Measurements from ENCODE around the gene EPHB3.
A peak's percentile ranks its signal among the peaks of the same experiment; 100 is the strongest.

Gene EPHB3

GRCh38 chr3:184561061-184561912 lies at the start of gene EPHB3:
Gene EPHB3, plus strand, starts transcription at chr3:184561785. Its CDS starts 451 bp downstream, at chr3:184562236.
- DNase-seq, result peak; percentile 100

DNA sequence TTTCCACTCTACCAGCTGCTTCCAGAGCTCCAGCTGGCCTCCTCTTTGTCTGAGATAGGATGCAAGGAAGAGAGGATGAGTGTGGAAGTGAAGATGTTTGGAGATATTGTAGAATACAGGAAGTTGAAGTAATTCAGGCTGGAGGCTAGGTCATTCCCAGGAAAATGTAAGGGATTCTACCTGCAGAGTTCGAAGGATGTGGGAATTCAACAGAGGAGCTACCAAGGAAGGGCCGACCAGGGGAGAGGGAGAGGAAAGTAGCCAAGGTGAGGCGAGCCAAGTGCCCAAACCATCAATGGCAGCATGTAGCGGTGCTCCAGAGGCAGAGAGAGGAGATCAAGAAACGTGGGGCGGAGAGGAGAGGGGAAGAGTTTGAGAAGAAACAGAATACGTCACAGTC lies 49.0 kb upstream of the EPHB3 start:
- DNase-seq, result no peak

DNA sequence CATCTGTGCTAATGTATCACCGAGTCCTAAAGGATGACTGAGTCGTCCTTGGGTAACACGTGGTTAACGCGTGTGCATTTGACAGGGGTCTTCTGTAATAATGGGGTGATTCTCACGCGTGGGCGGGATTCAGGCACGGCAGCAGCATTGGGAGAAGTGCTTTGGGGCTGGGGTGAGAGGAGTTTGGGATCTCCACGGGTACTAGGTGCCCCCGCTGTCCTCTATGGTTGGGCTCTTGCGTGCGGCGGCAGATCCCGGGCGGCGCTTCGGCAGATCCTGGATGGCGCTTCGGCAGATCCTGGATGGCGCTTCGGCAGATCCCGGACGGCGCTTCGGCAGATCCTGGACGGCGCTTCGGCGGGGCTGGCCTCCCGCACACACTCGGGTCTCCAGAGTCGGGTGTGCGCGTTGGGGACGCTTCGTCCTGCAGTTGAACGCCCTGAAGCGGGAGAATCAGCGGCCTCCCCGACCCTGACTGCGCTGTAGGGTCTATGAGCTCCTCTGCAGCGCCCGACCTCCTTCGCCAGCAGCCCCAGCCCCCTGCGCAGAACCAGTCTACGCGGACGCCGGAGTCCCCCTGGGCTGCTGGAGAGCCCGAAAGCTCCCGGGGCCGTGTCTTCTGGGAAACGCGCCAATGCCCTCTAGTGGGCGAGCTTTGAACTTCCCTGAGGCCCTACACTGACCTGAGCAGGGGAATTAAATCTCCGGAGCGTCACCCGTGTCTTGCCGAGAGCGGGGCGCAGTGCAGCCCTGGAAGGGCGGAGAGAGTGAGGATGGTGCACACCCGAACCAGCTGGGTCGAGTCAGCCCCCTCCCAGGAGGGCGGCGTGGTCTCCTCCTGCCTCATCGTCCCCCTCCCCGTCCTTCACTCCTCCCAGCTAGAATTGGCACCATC lies 48.1 kb upstream of the EPHB3 start:
- peak; percentile 89 for DNase-seq

- no peak for DNase-seq
Measured at GRCh38 chr3:184514171-184514490, 47.5 kb upstream of the EPHB3 start.

DNA sequence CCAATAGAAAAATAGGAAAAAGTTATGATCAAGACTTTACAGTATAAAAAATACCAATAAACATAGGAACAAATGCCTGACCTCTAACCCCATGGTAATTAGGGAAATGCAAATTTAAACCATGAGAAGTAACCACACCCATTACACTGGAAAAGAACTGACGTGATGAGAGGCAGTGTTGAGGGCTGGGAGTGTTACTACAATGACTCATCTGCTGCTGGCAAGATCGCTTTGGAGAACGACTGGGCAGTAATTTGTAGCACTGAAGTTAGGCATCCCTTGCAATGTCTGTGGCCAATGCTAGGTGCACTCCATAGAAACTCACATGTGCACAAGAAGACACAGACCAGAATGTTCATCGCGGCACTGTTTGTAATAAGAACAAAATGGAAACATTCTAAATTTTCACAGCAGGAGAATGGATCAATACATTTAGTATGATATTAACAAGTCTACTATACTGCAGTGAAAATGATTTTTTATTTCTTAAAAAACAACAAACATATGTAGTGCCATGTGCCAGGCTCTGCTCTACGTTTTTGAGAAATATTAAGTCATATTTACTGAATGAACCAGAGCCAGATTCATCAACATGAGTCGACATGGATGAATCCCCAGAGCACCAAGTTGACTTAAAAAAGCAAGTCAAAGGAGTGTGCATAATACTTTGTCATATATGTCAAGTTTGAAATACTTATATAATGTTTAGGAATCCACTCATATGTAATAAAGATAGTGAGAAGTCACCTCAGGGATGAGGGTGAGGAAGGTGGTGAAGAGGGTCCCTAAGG lies 37.6 kb upstream of the EPHB3 start:
- DNase-seq, result no peak

DNA sequence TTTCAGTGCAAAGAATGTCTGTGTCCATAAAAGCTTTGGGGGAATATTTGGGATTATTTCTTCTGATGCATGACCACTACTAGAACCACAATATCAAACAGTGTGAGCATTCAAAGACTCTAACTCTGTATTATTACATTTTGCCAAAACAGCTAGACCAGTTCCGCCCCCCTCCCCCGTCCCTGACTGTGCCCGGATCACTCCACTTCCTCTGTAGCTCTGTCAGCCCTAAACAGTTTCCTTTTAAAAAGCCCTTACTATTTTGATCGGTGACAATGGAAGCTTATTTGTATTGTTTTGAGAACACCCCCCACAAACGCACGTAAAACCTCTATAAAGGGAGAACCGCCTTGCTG lies 36.6 kb upstream of the EPHB3 start:
- DNase-seq, result peak; percentile 50

- no peak for DNase-seq
Measured at GRCh38 chr3:184525337-184526087, 36.1 kb upstream of the EPHB3 start.

- DNase-seq, result no peak
Measured at GRCh38 chr3:184526088-184526433, 35.5 kb upstream of the EPHB3 start.

DNA sequence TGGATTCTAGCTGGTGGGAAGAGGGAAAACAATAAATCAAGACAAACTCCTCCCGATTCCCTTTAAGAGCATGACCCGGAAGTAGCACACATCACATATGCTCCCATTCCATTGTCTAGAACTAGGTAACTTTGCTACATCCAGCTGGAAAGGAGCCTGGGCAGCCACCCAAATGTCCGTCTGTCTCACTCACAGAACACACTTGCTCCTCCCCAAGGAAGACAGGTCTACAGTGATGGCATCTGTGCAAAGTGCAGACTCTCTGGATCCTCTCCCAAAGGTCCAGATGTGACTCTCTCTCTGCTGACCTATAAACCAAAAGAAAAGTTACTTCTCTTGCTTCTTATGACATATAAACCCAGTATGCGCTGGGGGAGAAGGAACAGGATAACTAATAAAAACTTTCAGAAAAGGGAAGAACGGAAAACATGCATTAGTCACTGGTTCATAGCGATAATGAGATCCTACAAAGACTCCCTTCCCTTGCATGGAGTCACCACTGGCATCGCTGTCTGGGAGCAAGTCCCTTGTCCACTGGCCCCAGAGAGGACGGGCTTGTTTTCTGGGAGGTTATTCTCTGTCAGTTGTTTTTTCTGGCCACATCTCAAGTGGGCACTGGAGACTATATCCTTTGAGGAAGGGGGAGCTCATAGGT lies 29.8 kb upstream of the EPHB3 start:
- DNase-seq, result no peak

DNA sequence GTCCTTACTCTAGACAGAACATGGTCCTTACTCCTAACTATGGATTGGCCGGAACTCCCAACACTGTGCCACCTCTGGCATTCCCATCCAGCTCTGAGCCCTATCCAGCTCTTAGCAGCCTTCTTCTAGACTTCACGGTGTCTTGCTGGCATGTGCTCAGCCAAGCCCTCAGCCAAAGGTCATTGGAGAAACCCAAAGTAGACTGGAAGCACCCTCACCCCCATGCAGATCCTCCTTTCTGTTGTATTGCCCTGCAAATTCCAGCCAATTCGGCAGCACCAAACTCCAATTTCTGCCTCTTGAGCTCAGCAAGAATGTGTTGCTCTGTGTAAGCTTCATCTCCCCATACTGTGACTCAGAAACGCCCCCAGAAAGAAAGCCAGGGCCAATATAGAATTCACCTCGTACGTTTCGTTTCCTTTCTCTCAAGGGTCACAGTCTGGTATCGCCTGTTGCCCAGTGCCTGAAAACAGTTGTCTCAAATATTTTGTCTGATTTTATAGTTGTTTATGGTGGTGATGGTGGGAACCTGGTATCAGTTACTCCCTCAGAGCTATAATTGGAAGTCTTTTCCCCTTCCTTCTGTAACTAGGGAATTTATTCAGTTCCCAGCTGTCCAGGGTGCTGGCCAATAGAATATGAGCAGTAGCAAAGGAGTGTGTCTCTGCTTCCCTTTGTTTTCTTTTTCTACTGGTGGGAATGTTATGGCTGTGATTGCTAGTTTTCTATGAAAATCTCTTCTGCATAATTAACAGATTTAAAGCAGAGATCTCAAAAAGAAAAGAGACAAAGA lies 28.4 kb upstream of the EPHB3 start:
- DNase-seq, result no peak

- no peak for DNase-seq
Measured at GRCh38 chr3:184537885-184538665, 23.5 kb upstream of the EPHB3 start.

GRCh38 chr3:184538666-184539431 lies 22.7 kb upstream of the EPHB3 start:
- no peak for DNase-seq

DNA sequence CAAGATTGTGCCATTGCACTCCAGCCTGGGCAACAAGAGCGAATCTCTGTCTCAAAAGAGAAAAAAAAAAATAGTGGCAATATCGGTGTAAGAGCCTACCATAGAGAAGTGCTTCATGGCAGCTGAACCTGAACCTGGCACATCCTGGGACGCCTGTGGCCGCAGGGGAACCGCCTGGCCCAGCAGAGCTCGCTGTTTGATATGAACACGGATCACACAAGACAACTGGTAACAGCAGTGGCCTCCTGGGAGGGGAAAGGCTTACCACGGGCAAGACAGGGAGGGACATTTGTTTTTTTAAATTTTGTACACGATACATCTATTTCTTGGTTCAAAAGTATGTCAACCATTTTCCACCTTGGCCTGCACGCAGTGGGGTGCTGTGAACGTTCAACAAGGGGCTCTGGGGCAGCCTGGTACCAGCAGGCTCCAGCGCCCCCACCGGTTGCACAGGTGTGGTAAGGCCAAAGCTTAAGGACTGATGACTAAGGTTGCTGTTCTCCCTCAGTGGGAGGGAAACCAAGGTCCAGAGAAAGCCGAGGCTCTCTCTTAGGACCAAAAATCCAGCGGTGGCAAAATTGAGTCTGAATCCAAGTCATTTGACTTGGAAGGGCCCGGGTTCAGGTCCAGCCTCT lies 21.7 kb upstream of the EPHB3 start:
- DNase-seq, result no peak

DNA sequence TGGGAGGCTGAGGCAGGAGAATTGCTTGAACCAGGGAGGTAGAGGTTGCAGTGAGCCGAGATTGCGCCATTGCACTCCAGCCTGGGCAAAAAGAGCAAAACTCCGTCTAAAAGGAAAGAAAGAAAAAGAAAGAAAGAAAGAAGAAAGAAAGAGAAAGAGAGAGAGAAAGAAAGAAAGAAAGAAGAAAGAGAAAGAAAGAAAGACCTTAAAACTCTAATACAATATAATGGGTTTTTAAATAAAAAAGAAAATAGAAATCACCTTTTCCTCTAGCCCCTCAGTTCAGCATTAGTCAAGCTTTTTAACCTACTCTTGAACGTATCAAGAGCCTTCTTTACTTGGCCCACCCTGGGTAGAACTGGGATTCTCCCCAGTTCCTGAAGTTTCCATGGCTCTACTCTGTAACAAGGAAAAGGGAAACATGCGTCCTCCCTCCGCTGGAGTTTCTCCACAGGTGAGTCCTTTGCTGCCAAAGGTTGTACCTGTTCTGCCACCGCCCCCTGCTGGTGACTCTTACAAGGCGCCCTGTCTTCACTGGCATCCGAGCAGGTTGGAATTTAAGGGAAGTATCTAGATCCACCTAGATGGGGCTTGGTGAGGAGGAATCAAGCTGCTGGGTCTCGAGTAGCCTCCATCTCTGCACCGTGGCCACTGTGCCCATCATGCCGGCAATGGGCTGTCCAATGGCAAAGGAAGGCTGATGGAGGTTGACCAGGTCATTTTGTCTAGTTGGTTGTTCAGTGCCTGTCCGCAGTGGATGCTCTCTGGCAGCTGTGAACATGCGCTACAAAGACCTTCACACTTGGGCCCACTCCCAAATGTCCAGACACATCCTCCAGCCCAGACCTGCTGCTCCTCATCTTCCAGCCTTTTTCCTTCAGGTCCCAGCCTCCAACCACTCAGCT lies 20.6 kb upstream of the EPHB3 start:
- DNase-seq, result peak; percentile 64

GRCh38 chr3:184541886-184542562 lies 19.6 kb upstream of the EPHB3 start:
- DNase-seq, result no peak

DNA sequence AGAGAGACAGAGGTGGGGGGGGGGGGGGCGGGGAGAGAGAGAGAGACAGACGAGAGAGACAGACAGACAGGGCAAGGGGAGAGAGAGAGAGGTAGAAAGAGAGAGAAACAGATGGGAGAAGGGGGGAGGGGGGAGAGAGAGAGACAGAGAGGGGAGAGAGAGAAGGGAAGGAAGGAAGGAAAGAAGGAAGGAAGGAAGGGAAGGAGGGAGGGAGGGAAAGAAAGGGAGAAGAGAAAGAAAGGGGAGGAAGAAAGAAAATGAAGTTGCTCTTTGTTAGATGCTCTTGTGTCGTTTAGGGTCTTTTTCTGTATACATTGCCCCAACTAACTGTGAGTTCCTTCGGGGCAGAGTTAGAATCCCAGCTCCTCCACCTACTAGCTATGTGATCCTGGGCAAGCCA lies 19.0 kb upstream of the EPHB3 start:
- no peak for DNase-seq

- no peak for DNase-seq
Measured at GRCh38 chr3:184543256-184543655, 18.3 kb upstream of the EPHB3 start.
